GM18867 (cell line): ENCODE results near the gene OR2D2.
"Not testable (repeated sequence)": the region's sequence is repeated elsewhere in the genome, so short reads cannot be mapped to it uniquely, and the experiment has no call there.

ENCODE experiments used
- ATAC-seq: cut with Tn5 transposase; IDR thresholded peaks from one replicate; pipeline ENCODE4 v1.9.1; 2021; ENCODE audit warnings: mild to moderate bottlenecking, moderate library complexity; ENCODE audit not compliant: unreplicated experiment

The OR2D2 gene

DNA sequence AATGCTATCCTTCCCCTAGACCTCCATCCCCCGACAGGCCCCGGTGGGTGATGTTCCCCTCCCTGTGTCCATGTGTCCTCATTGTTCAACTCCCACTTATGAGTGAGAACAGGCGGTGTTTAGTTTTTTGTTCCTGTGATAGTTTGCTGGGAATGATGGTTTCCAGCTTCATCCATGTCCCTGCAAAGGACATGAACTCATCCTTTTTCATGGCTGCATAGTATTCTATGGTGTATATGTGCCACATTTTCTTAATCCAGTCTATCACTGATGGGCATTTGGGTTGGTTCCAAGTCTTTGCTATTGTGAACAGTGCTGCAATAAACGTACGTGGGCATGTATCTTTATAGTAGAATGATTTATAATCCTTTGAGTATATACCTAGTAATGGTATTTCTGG lies 4.6 kb downstream of the OR2D2 start:
- not testable (repeated sequence) for ATAC-seq

DNA sequence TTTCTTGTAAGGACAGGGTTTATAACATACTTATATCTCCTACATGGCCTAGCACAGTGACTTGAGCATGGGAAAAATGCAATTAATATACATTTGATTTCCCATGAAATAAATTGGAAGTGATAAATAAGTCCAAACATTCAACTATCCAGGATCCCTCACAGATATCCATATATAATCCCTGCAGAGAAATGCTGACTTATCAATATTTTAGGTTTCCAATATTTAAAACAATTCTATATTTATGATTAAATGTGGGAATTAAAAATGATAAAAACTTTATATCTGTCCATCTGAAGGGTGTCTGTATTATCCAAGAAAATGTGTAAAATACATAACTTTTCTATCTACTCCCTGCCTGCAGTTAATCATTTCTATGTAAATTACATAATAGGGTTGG lies 9.5 kb downstream of the OR2D2 start:
- no peak for ATAC-seq

DNA sequence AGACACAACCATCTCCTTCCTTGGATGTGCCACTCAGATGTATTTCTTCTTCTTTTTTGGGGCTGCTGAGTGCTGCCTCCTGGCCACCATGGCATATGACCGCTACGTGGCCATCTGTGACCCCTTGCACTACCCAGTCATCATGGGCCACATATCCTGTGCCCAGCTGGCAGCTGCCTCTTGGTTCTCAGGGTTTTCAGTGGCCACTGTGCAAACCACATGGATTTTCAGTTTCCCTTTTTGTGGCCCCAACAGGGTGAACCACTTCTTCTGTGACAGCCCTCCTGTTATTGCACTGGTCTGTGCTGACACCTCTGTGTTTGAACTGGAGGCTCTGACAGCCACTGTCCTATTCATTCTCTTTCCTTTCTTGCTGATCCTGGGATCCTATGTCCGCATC lies 15.4 kb downstream of the OR2D2 start:
- ATAC-seq: peak; percentile 69

DNA sequence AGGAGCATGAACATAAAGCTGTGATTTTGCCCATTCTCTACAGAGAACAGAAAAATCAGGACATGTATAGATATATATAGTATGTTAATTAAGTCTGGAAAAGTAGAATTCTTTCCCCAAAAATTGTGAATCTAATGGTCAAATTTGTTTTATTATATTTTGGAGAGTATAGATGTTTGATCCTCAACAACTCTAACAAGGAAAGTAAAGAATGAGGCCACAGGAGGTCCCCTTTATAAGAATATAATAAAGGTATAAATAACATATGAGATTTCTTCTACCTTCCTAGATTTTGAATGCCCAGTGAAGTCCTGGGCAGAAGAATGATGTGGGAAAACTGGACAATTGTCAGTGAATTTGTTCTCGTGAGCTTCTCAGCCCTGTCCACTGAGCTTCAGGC lies 16.0 kb downstream of the OR2D2 start, which contains the start of gene OR10A4:
Gene OR10A4 (plus strand): TSS at position 301 of the 400 bp plus-strand sequence. CDS start 23 bp downstream, at position 324.
- ATAC-seq: no peak

DNA sequence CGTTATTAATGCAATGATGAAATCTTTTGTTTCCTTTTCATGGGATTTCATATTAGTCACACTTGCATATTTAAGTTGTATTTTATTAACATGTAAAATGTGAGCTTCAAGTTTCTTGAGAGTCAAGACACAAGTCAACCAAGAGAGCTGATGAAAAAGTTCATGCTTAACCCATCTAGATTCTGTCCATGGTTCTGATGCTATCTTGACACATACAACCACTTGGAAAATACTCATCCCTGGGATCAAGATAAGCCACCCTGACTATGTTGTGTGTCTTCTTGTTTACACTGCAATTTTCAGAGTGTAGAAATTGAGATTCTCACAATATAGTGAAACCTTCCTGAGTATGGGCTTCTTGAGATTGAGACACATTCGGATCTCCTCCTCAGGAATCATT lies 16.5 kb downstream of the OR2D2 start:
- no peak for ATAC-seq

DNA sequence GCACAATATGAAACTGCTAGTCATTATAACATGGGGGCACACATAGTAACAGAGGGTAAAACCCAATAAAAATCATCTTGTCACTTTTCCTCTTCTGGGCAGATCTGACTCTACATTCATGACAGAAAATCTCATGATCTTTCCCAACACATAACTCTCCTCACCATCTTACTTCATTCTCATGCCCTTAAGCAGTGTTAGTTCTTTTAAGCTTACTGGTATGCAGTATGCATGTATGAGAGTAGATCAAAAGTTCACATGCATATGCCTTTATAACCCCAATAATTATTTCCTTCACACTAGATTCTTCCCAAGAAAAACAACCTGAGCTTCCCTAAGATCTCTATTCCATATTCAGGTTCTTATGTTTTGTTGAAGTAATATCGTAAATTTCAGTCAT lies 21.0 kb downstream of the OR2D2 start:
- no peak for ATAC-seq

DNA sequence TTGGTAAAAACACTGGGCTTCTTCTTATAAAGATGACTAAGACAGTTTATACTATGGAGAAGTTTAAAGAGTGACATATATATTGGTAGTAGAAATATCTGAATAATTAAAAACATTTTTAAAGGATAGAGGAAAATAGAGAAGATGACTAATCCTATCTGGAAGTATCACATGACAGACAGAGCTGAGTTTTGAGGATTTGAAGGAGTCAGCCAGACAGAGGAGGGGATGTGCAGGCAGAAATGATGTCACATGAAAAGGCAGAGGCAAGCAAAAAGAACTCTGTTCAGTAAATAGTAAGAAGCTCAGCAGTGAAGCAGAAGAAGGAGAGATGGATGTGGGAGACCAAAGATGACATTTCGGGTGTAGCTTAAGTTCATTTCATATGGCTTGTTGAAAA lies 27.9 kb downstream of the OR2D2 start:
- no peak for ATAC-seq

DNA sequence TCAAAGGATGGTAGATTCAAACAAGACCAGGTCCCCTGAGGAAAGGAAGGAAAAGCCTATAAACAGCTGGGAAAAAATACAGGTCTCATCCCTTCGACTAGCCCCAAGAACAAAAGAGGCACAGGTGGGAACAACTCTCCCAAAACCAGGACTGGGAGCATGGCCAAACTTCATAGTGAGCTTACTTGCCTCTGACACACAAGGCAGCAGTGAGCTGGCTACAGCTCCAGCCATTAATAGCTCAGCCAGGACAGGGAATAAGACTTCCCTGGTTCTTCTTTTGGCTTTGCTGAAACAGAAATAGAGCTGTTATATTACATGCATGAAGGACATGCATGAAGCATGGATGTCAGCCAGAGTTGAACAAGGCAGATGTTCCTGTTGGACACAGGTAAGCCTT lies 29.3 kb downstream of the OR2D2 start, which contains the start of gene OR10A2:
Gene OR10A2 (plus strand): TSS at position 97 of the 400 bp plus-strand sequence. CDS start 6,698 bp downstream, outside the sequence.
- no peak for ATAC-seq

DNA sequence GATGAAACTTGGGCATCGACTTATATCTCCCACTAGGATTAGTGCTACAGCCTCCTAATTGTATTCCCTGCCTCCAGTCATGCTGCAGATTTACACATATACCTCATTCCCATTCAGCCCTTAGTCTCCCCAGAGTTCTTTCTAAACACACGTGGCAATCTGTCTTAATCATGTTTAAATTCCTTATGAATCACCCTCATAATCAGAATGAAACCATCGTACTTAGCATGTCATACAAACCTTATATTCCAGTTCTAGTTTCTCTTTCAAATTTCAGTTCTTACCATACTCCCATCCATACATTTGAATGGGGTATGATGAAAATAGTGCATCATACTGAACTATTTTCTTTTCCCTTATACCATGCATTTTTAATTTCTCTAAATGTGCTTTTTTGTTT lies 35.4 kb downstream of the OR2D2 start:
- peak; percentile 66 for ATAC-seq

DNA sequence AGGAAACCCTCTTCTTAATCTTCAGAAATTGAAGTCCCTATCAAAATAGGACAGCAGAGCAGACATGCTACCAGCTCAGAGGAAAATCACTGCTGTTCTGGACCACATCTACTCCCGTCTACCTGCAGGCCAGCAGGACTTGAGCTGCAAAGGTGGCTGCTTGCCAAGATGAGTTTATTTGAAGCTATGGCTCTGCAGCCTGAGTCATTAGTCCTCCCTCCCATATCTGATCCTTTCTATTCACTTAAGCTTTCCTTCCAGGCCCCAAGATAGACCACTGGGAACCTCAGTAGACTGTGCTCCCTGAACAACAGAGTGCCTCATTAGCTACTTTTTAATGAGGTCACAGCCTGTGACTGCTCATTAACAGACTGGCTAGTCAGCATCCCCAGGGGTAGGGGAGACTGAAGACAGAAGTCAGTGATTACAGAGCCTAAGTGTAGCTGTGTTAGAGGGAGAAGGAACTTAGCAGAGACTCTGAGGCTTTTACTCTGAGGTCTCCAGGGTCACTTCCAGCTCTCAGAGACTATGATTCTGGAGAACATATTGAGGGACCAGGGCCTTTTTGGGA lies 36.2 kb downstream of the OR2D2 start:
- ATAC-seq: no peak

DNA sequence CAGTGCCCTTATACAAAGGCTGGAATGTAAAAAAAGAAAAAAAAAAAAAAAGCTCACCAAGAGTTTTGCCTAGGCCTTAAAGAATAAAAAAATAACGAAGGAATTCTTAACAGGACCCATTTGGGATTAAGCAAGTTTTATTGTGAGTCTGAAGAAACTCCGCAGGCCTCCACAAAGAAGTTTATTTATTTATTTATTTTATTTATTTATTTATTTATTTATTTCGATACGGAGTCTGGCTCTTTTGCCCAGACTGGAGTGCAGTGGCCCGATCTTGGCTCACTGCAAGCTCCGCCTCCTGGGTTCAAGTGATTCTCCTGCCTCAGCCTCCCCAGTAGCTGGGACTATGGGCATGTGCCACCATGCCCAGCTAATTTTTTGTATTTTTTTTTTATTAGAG lies 37.5 kb downstream of the OR2D2 start:
- not testable (repeated sequence) for ATAC-seq

DNA sequence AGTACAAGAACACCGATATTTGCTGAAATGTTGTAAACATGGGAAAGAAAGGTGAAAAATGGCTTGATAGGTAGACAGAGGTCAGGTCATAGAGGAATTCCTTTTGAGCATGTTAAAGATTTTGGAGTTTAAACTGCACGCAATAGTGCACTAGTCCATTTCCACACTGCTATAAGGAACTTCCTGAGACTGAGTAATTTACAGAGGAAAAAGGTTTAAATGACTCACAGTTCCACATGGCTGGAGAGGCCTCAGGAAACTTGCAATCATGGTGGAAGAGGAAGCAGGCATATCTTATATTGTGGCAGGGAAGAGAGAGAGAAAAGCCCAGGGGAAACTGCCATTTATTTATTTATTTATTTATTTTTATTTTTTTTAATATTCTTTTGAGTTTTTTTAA lies 41.8 kb downstream of the OR2D2 start:
- no peak for ATAC-seq

DNA sequence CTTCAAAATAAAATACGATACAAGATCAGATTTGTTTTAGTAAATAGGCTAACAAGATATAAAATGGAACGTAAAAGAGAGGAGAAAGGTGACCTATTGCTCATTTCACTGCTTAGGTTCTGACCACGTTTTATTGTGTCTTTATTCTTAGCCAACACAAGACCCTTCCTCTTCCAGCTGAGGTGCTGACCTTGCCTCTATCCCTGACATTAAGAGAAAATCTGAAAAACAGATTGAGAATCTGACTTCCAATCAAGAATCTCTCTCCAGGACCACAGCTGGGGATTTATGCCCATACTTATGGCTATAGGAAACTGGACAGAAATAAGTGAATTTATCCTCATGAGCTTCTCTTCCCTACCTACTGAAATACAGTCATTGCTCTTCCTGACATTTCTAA lies 46.9 kb downstream of the OR2D2 start, which contains the start of gene OR10A5:
Gene OR10A5 (plus strand): TSS at position 301 of the 400 bp plus-strand sequence. CDS start 0 bp downstream, at position 301.
- no peak for ATAC-seq

DNA sequence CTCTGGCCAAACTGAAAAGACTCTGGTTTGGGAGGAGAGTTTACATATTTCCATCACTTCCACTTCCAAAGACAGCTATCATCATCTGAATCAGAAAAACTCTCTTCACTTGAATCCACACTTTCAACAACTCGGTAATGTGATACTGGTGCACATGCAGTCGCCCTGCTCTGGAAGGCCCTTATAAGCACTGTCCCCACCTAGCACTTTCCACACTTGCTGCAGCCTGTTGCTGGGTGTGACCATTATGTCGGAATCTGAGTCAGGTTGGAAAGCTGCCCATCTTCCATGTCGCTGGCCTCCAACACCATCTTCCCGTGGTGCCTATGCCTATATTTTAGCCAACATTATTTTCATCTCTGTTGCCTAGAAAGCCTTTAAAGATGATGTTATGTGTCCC lies 47.9 kb downstream of the OR2D2 start:
- ATAC-seq: no peak

DNA sequence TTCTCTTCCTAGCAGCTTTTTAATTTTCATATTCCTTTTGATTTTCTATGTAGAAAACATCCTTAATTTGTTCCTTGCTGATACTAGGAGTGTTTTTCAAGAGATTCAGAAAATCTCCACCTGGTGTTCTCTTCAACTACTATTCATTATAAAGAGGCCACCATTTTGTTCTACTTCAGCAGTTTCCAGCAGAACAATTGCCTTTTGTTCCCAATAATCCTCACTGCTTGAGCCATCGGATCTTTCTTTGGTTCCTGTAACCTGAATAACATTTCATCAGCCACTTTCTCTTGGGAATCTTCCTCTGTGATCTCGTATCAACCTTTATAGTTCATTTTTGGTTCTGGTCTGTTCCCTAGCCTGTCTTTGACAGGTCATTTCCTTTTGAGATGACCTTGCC lies 48.6 kb downstream of the OR2D2 start:
- no peak for ATAC-seq

DNA sequence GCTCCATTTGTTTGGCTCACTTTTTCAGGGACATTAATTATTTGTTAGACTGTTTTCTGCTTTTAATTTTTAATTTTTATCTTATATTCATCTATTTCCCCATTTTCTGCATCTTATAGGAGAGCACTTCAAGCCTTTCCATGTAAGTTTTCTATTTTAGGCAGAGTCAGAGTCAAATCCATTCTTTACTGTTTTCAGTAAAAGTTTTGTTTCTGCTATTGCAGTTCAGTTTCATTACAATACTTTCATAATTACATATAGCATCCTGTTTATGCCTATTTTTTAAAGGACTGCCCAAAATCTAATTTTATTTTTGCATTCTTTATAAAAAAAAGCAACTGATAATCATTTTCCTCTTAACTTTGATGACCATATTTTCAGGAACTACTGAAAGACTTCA lies 50.6 kb downstream of the OR2D2 start:
- no peak for ATAC-seq
